AG09309 (cell line): ENCODE measurements around the gene LATS2.
A peak's percentile ranks its signal among the peaks of the same experiment; 100 is the strongest.

ENCODE experiments used
- DNase-seq: peaks from one replicate; pipeline ENCODE4 v3.0.0-alpha.2; 2010; ENCODE audit warnings: low read depth
- H3K4me3 ChIP-seq: 2 replicates; pipeline ENCODE4 v1.5.1; 2011; ENCODE audit warnings: mild to moderate bottlenecking, low read depth, low read length, moderate library complexity; ENCODE audit not compliant: control insufficient read depth
- CTCF ChIP-seq: IDR thresholded peaks from 2 replicates; pipeline ENCODE4 v1.5.1; 2011; ENCODE audit warnings: mild to moderate bottlenecking, low read depth, low read length, inconsistent platforms; ENCODE audit not compliant: insufficient read depth, control insufficient read depth; ENCODE audit errors: missing control alignments

Gene LATS2

GRCh38 chr13:20924758-20925394 is 136.5 kb downstream of the LATS2 start:
- peak; percentile 81 for TF ChIP-seq CTCF
- no peak overlapping the region for H3K4me3 ChIP-seq
- peak; percentile 35 for DNase-seq

- no peak for TF ChIP-seq CTCF
- no peak for DNase-seq
- H3K4me3 ChIP-seq, result no peak overlapping the region
Observed at GRCh38 chr13:20923272-20923671, 138.1 kb downstream of the LATS2 start.
